Mesothelial cell of epicardium (in vitro differentiated cells): Measurements from ENCODE around the gene MAD1L1. TPM values are rescaled to one million over a fixed set of nuclear protein-coding genes. Genes with fewer than 3 reads are reported as not detected.

Source experiments
- DNase-seq, 2 experiments: peaks; one replicate each; pipeline ENCODE4 v3.0.0; 2021; ENCODE audit warnings: low spot score in 2 of 2; ENCODE audit not compliant: unreplicated experiment in 2 of 2
- H3K27ac Mint-ChIP-seq: 2 replicates; pipeline ENCODE4 v1.8.0; 2021; ENCODE audit warnings: mixed read lengths
- H3K27me3 Mint-ChIP-seq: 2 replicates; pipeline ENCODE4 v1.8.0; 2021; ENCODE audit warnings: low read depth, mixed read lengths
- H3K36me3 Mint-ChIP-seq: 2 replicates; pipeline ENCODE4 v1.8.0; 2021; ENCODE audit warnings: mixed read lengths
- H3K4me1 Mint-ChIP-seq: 2 replicates; pipeline ENCODE4 v1.8.0; 2021; ENCODE audit warnings: mixed read lengths
- H3K4me3 Mint-ChIP-seq: 2 replicates; pipeline ENCODE4 v1.8.0; 2021; ENCODE audit warnings: mild to moderate bottlenecking, moderate library complexity, mixed read lengths
- H3K9me3 Mint-ChIP-seq: 2 replicates; pipeline ENCODE4 v1.8.0; 2021; ENCODE audit warnings: mixed read lengths
- CTCF ChIP-seq: fragments of 200-600 bp; sonication (generic); IDR thresholded peaks from one replicate; pipeline ENCODE4 v1.5.0; 2021; ENCODE audit warnings: antibody characterized with exemption; ENCODE audit not compliant: unreplicated experiment
- total RNA-seq: library from RNA; stranded (reverse); gene quantifications from 3 replicates; pipeline ENCODE4 v1.2.1, GENCODE V29; 2021

The MAD1L1 gene
- total RNA-seq, 1 donor from 2014 or later: 45.0 TPM

- Mint-ChIP-seq H3K9me3 (peaks cover 23% of the 10 kb centered on the region), H3K36me3 (no peaks in the 10 kb centered on the region), H3K27me3 (peaks cover 9% of the 10 kb centered on the region), H3K4me3 (no peak overlapping the region), H3K4me1 (peaks cover 4% of the 10 kb centered on the region), H3K27ac (no peak overlapping the region)
- no peak for TF ChIP-seq CTCF
- no peak for DNase-seq
Measured at GRCh38 chr7:1779445-1779844, 453.3 kb downstream of the MAD1L1 start.

- Mint-ChIP-seq H3K27me3 (peaks cover 9% of the 10 kb centered on the region), H3K27ac (no peak overlapping the region), H3K36me3 (no peaks in the 10 kb centered on the region), H3K4me3 (no peak overlapping the region), H3K4me1 (no peaks in the 10 kb centered on the region), H3K9me3 (peaks cover 33% of the 10 kb centered on the region)
- no peak for TF ChIP-seq CTCF
- no peak for DNase-seq
Measured at GRCh38 chr7:1777122-1777521, 455.6 kb downstream of the MAD1L1 start.

- no peak for DNase-seq
- H3K9me3 Mint-ChIP-seq: peaks cover 33% of the 10 kb centered on the region
- H3K4me3 Mint-ChIP-seq: no peak overlapping the region
- H3K4me1 Mint-ChIP-seq: no peaks in the 10 kb centered on the region
- H3K27ac Mint-ChIP-seq: no peak overlapping the region
- peaks cover 9% of the 10 kb centered on the region for H3K27me3 Mint-ChIP-seq
- no peaks in the 10 kb centered on the region for H3K36me3 Mint-ChIP-seq
- no peak for TF ChIP-seq CTCF
Measured at GRCh38 chr7:1775389-1775788, 457.4 kb downstream of the MAD1L1 start.

- Mint-ChIP-seq H3K27ac (no peak overlapping the region), H3K4me3 (no peak overlapping the region), H3K9me3 (peaks cover 15% of the 10 kb centered on the region), H3K36me3 (no peaks in the 10 kb centered on the region), H3K4me1 (no peaks in the 10 kb centered on the region), H3K27me3 (peaks cover 5% of the 10 kb centered on the region)
- DNase-seq: peak in 1 of 2 experiments; percentile 16
- TF ChIP-seq CTCF: no peak
Measured at GRCh38 chr7:1770331-1770730, 462.4 kb downstream of the MAD1L1 start.

GRCh38 chr7:1769286-1770200 lies 463.2 kb downstream of the MAD1L1 start:
- Mint-ChIP-seq H3K4me1 (no peaks in the 10 kb centered on the region), H3K36me3 (no peaks in the 10 kb centered on the region), H3K27me3 (peaks cover 5% of the 10 kb centered on the region), H3K4me3 (no peak overlapping the region), H3K9me3 (peaks cover 10% of the 10 kb centered on the region), H3K27ac (no peak overlapping the region)
- TF ChIP-seq CTCF: no peak
- DNase-seq: peak in 1 of 2 experiments; percentile 20
